VCaP (cell line): ENCODE data around the gene PPM1B.

Source experiments
- H3K27ac ChIP-seq: fragments of 450-650 bp; 2 replicates; pipeline ENCODE4 v1.5.1; 2017
- CTCF ChIP-seq: fragments of 450-650 bp; conservative IDR thresholded peaks from 2 replicates; pipeline ENCODE4 v1.5.1; 2017; ENCODE audit warnings: mild to moderate bottlenecking, moderate library complexity

PPM1B gene

GRCh38 chr2:44139741-44140140 lies 28.9 kb upstream of the PPM1B start:
- no peak overlapping the region for H3K27ac ChIP-seq
- TF ChIP-seq CTCF: no peak

DNA sequence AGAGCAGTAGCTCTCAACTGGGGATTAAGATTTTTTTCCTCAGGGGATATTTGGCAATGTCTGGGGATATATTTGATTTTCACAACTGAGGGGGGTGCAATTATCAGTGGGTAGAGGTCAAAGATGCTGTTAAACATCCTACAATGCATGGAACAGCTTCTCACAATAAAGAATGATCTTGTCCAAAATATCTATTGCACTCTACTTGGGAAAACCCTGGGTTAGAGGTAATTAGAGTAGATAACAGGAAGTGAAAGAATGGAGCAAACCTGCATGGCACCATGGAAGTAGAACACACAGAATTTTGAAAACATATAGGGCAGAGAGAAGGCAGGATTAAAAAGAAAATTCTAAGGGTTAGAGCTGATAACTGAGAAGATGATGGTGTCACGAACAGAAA lies 26.4 kb upstream of the PPM1B start:
- TF ChIP-seq CTCF: no peak
- no peak overlapping the region for H3K27ac ChIP-seq

- no peak for TF ChIP-seq CTCF
- no peak overlapping the region for H3K27ac ChIP-seq
These were observed 25.0 kb upstream of the PPM1B start for GRCh38 chr2:44143701-44144100.

- H3K27ac ChIP-seq: no peak overlapping the region
- no peak for TF ChIP-seq CTCF
These were observed 19.7 kb upstream of the PPM1B start for GRCh38 chr2:44148999-44149398.

DNA sequence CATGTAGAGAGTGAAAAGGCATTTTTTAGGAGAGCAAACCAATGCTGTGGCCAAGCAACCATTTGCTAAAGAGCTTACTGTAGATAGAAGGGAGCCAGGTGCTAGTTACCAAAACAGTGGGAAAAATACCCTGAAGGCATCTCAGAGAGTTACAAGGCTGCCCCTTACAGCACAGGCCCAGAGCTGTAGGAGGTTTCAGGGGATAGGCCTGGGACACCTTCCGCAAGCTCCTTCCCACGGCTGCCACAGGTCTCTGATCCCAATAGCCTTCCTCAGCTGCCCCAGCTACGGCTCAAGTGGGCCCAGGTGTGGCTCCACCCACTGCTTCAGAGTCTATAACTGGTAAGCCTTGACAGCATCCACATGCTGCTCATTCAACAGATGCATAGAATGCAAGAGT lies 18.2 kb upstream of the PPM1B start:
- H3K27ac ChIP-seq: no peak overlapping the region
- TF ChIP-seq CTCF: no peak

- TF ChIP-seq CTCF: no peak
- H3K27ac ChIP-seq: no peak overlapping the region
These were observed 15.6 kb upstream of the PPM1B start for GRCh38 chr2:44152865-44153669.

GRCh38 chr2:44155666-44156446 lies 12.8 kb upstream of the PPM1B start:
- H3K27ac ChIP-seq: no peak overlapping the region
- no peak for TF ChIP-seq CTCF
